BJ (cell line): ENCODE results near the gene CCDC122. TPM values are rescaled to one million over a fixed set of nuclear protein-coding genes. Genes with fewer than 3 reads are reported as not detected.

Source experiments
- CTCF ChIA-PET: fragments of 350-600 bp; formaldehyde crosslinking; extraction: SDS; loops from one replicate; lab custom pipeline; 2021; ENCODE audit warnings: antibody characterized with exemption, inconsistent platforms; lab: Yijun Ruan, JAX
- POLR2A ChIA-PET: fragments of 300-600 bp; sonication (Branson Sonifier 250); formaldehyde crosslinking; extraction: SDS; loops from one replicate; lab custom pipeline; 2021; ENCODE audit warnings: antibody characterized with exemption; lab: Charles Lee
- DNase-seq: peaks from one replicate; pipeline ENCODE4 v3.0.0-alpha.2; 2011; ENCODE audit warnings: low read depth
- H3K27me3 ChIP-seq: 2 replicates; pipeline ENCODE4 v1.6.0; 2011; ENCODE audit warnings: low read length; ENCODE audit not compliant: control insufficient read depth, insufficient read depth
- H3K36me3 ChIP-seq: 2 replicates; pipeline ENCODE4 v1.5.1; 2011; ENCODE audit warnings: low read length; ENCODE audit not compliant: control insufficient read depth, insufficient read depth
- H3K4me3 ChIP-seq: 2 replicates; pipeline ENCODE4 v1.5.1; 2011; ENCODE audit warnings: low read depth, mild to moderate bottlenecking, control low read depth, low read length
- polyA plus RNA-seq: library from polyadenylated mRNA; depleted of rRNA; stranded (reverse); fragments of >200 nt; gene quantifications from 2 replicates; pipeline ENCODE4 v1.2.3, GENCODE V29; 2011
- TF ChIP-seq, protein P1 (sequence below): IDR thresholded peaks from 2 replicates; pipeline ENCODE4 v1.5.1; 2011; ENCODE audit warnings: low read depth, mild to moderate bottlenecking, control low read depth, inconsistent platforms, low read length, moderate library complexity; ENCODE audit not compliant: insufficient read depth

CCDC122 gene
- polyA plus RNA-seq, 1 experiment = 0.67 TPM

DNA sequence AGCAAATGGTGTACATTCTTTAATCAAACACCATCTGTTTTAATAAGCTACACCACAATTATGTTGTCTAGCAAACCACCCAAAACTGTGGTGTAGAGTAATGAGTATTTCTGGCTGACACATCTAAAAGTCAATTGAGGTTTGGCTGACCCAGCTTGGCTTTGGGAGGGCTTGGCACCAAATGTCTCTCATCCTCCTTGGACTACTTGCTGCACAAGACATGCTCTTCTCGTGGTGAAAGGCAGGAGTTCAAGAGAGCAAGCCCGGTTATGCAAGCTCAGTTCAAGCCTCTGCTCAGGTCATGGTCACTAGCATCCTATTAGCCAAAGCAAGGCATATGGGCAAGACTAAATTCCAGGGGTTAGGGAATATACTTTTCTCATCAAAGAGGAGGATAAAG, 37.3 kb upstream of the CCDC122 start:
- H3K36me3 ChIP-seq = no peaks in the 10 kb centered on the region
- TF ChIP-seq, protein P1, sequence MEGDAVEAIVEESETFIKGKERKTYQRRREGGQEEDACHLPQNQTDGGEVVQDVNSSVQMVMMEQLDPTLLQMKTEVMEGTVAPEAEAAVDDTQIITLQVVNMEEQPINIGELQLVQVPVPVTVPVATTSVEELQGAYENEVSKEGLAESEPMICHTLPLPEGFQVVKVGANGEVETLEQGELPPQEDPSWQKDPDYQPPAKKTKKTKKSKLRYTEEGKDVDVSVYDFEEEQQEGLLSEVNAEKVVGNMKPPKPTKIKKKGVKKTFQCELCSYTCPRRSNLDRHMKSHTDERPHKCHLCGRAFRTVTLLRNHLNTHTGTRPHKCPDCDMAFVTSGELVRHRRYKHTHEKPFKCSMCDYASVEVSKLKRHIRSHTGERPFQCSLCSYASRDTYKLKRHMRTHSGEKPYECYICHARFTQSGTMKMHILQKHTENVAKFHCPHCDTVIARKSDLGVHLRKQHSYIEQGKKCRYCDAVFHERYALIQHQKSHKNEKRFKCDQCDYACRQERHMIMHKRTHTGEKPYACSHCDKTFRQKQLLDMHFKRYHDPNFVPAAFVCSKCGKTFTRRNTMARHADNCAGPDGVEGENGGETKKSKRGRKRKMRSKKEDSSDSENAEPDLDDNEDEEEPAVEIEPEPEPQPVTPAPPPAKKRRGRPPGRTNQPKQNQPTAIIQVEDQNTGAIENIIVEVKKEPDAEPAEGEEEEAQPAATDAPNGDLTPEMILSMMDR = no peak
- no peak overlapping the region for H3K4me3 ChIP-seq
- CTCF ChIA-PET = interaction anchor here (0.9 to 1.2 kb wide), 2 partner anchors 13 to 15 kb away, joined by 3 read pairs; no protein-coding TSS in a partner anchor
- DNase-seq = no peak
- peaks cover 6% of the 10 kb centered on the region for H3K27me3 ChIP-seq
- POLR2A ChIA-PET = no interaction called here

DNA sequence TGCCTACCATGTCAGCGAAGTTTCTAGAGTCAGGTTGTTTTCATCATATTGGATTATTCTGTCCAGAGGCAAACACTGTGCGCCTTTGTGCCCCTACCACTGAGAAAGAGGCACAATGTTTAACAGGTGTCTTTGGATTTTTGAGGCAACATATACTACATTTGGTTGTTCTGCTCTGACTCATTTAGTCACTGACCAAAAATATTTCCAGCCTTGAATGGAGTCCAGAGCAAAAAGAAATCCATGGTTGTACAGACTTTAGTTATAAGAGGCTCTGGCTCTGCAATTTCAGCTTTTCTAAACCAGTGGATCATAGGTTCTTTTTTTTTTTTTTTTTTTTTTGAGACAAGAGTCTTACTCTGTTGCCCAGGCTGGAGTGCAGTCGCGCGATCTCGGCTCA, 35.9 kb upstream of the CCDC122 start:
- Histone ChIP-seq H3K27me3 (peaks cover 4% of the 10 kb centered on the region), H3K4me3 (no peak overlapping the region), H3K36me3 (no peaks in the 10 kb centered on the region)
- POLR2A ChIA-PET = no interaction called here
- TF ChIP-seq, protein P1 = no peak
- CTCF ChIA-PET = interaction anchor here (2.6 kb wide), 1 partner anchor 10 kb away, joined by 11 read pairs; no protein-coding TSS in a partner anchor
- no peak for DNase-seq

GRCh38 chr13:43911871-43912270, 32.3 kb upstream of the CCDC122 start:
- no peak overlapping the region for H3K4me3 ChIP-seq
- DNase-seq = no peak
- H3K27me3 ChIP-seq = peaks cover 4% of the 10 kb centered on the region
- TF ChIP-seq, protein P1 = no peak
- H3K36me3 ChIP-seq = no peaks in the 10 kb centered on the region
- CTCF ChIA-PET = interaction anchor here (0.6 kb wide), 1 partner anchor 526 kb away, joined by 4 read pairs; no protein-coding TSS in a partner anchor
- POLR2A ChIA-PET = no interaction called here

DNA sequence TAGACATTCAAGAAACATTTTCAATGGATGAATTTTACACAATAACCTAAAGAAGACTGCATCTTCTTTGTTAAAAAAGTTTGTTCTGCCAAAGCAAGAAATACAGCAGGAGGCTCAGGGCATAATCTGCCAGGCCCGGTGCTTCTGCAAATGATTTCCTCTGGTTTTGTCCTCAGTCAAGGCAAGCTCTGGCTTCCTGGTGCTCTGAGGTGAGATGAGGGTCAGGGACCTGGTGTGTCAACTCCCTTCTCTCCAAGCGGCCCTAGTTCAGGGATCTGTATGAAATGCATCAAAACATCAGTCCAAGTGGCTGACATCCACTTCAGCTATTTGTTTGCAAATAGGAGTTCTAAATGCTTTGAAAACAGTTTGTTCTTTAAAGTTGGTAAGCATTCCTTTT, 31.7 kb upstream of the CCDC122 start:
- H3K27me3 ChIP-seq = peaks cover 4% of the 10 kb centered on the region; the same call in 1 of the 2 replicates
- no peak overlapping the region for H3K4me3 ChIP-seq
- ChIA-PET CTCF (interaction anchor here (0.6 to 0.7 kb wide), 2 partner anchors 527 to 565 kb away, joined by 3 to 4 read pairs; no protein-coding TSS in a partner anchor), POLR2A (no interaction called here)
- no peak for DNase-seq
- TF ChIP-seq, protein P1 = no peak
- no peaks in the 10 kb centered on the region for H3K36me3 ChIP-seq

GRCh38 chr13:43910856-43911255, 31.3 kb upstream of the CCDC122 start:
- ChIA-PET POLR2A (no interaction called here), CTCF (interaction anchor here (0.7 kb wide), 1 partner anchor 565 kb away, joined by 3 read pairs; no protein-coding TSS in a partner anchor)
- peaks cover 4% of the 10 kb centered on the region; the same call in 1 of the 2 replicates for H3K27me3 ChIP-seq
- H3K4me3 ChIP-seq = no peak overlapping the region
- no peak for DNase-seq
- TF ChIP-seq, protein P1 = no peak
- H3K36me3 ChIP-seq = no peaks in the 10 kb centered on the region
